Measurements from ENCODE around the gene BPIFA3. TPM values are rescaled to one million over a fixed set of nuclear protein-coding genes. Genes with fewer than 3 reads are reported as not detected.

BPIFA3 gene
- total RNA-seq, 1 experiment from 2014 or later: not detected

DNA sequence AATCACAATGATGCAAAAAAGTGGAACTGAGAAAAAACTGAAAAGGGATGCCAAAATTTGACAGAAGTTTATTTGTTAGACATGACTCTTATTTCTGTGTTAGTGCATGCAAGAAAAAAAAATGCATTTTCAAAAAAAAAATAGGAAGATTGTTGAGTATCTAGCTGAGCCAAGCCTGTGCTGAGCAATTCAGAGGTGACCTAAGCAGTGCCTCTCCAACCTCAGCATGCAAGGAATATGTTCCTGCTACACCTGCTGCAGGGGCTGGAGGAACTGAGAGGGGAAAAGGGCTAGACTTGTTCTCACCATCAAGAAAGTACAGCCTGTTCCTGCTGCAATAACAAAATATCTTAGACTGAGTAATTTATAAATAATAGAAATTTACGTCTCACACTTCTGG is 25.2 kb upstream of the BPIFA3 start:
- RAD21 ChIA-PET (ENCODE audit: low non-redundant PET in 1 of 2, low total read pairs in 2 of 2, uncharacterized antibody in 2 of 2, unreplicated experiment in 2 of 2): no interaction called here
- Histone ChIP-seq H3K9me3 (ENCODE audit: control insufficient read depth in 1 of 2, insufficient read depth in 1 of 2, low read depth in 1 of 2, low read length in 2 of 2) (no peaks in the 10 kb centered on the region), H3K4me1 (ENCODE audit: control insufficient read depth in 1 of 2, insufficient read depth in 2 of 2, low read length in 2 of 2) (no peaks in the 10 kb centered on the region), H3K4me2 (ENCODE audit: low read length) (no peak overlapping the region), H3K27ac (ENCODE audit: low read depth, low read length) (no peak overlapping the region), H2AFZ (ENCODE audit: low read depth, low read length, poor library complexity, severe bottlenecking) (no peak overlapping the region), H3K27me3 (ENCODE audit: insufficient read depth, low read length) (peaks cover 60% of the 10 kb centered on the region), H3K9ac (ENCODE audit: low read length) (no peak overlapping the region), H3K79me2 (ENCODE audit: insufficient read depth, low read length) (no peaks in the 10 kb centered on the region), H3K4me3 (replicated peaks in 1 of 2; ENCODE audit: low read depth in 1 of 2, low read length in 2 of 2) (no peak overlapping the region), H4K20me1 (ENCODE audit: insufficient read depth) (no peaks in the 10 kb centered on the region), H3K36me3 (ENCODE audit: control insufficient read depth in 1 of 2, insufficient read depth in 2 of 2, low read length in 2 of 2) (no peaks in the 10 kb centered on the region), H3K9me2 (ENCODE audit: insufficient read depth) (no peaks in the 10 kb centered on the region)
- TF ChIP-seq SP1 (IDR thresholded peaks at IDR 0.05; ENCODE audit: low read depth) (no peak), SRF (IDR thresholded peaks at IDR 0.05; ENCODE audit: low read depth) (no peak), EZH2 (IDR thresholded peaks at IDR 0.05) (no peak), YY1 (IDR thresholded peaks at IDR 0.05; ENCODE audit: extremely low read depth, insufficient replicate concordance, low read depth, low read length) (no peak), JUND (IDR thresholded peaks at IDR 0.05) (no peak), POLR2A (IDR thresholded peaks at IDR 0.05; ENCODE audit: borderline replicate concordance, extremely low read depth, insufficient read depth, insufficient read length) (no peak), CEBPB (IDR thresholded peaks at IDR 0.05; ENCODE audit: low read depth) (no peak), FOSL1 (IDR thresholded peaks at IDR 0.05; ENCODE audit: low read depth) (no peak)
- no TSS peak for BruUV-seq (replicated peaks)
- CTCF ChIA-PET: no interaction called here
- POLR2A ChIA-PET: no interaction called here
- no peak for ATAC-seq
- intact Hi-C loops (cut with micrococcal nuclease): no loop called here
- no peak for DNase-seq (ENCODE audit: low read depth, low spot score)

DNA sequence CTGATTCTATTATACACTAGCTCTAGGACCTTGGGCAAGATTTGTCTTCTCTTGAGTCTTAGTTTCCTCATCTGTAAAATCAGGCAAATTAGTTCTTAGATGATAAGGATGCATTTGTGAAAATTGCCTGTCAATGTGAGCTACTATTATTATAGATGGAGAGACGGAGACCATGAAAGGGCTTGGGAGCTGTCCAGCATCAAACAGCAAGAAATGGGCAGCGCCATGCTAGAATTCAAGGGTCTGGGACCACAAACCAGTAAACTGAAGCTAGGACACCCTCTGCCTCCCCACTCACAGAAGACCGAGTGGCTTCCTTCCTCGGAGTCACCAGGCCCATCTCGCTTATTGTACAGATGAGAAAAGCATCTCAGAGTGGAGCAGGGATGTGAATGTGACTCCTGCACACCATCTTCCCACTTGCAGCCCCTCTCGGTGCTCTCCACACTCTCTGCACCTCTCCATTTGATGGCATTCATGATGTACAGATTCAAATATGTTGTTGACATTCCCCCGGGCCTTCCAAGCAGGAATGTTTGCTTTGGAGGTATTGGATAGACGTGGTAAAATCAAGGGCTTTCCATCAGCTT is 24.1 kb upstream of the BPIFA3 start:
- no peaks in the 10 kb centered on the region for H3K36me3 ChIP-seq (ENCODE audit: control insufficient read depth in 1 of 2, insufficient read depth in 2 of 2, low read length in 2 of 2)
- no peak overlapping the region for H3K4me3 ChIP-seq (replicated peaks in 1 of 2; ENCODE audit: low read depth in 1 of 2, low read length in 2 of 2)
- DNase-seq (ENCODE audit: low read depth, low spot score) (no peak), ATAC-seq (no peak)
- H3K27ac ChIP-seq (ENCODE audit: low read depth, low read length): no peak overlapping the region
- no peaks in the 10 kb centered on the region for H3K4me1 ChIP-seq (ENCODE audit: control insufficient read depth in 1 of 2, insufficient read depth in 2 of 2, low read length in 2 of 2)
- POLR2A ChIA-PET: no interaction called here
- no TSS peak for BruUV-seq (replicated peaks)
- H3K9me2 ChIP-seq (ENCODE audit: insufficient read depth): no peaks in the 10 kb centered on the region
- no peaks in the 10 kb centered on the region for H3K9me3 ChIP-seq (ENCODE audit: control insufficient read depth in 1 of 2, insufficient read depth in 1 of 2, low read depth in 1 of 2, low read length in 2 of 2)
- H2AFZ ChIP-seq (ENCODE audit: low read depth, low read length, poor library complexity, severe bottlenecking): no peak overlapping the region
- CTCF ChIA-PET: no interaction called here
- no peak overlapping the region for H3K9ac ChIP-seq (ENCODE audit: low read length)
- H3K79me2 ChIP-seq (ENCODE audit: insufficient read depth, low read length): no peaks in the 10 kb centered on the region
- intact Hi-C loops (cut with micrococcal nuclease): no loop called here
- no peak overlapping the region for H3K4me2 ChIP-seq (ENCODE audit: low read length)
- peaks cover 69% of the 10 kb centered on the region for H3K27me3 ChIP-seq (ENCODE audit: insufficient read depth, low read length)
- RAD21 ChIA-PET (ENCODE audit: low non-redundant PET in 1 of 2, low total read pairs in 2 of 2, uncharacterized antibody in 2 of 2, unreplicated experiment in 2 of 2): no interaction called here
- no peaks in the 10 kb centered on the region for H4K20me1 ChIP-seq (ENCODE audit: insufficient read depth)
- TF ChIP-seq TCF7L2 (IDR thresholded peaks at IDR 0.05; ENCODE audit: borderline replicate concordance, extremely low read depth, insufficient read depth, insufficient read length) (peak; percentile 89), JUND (IDR thresholded peaks at IDR 0.05) (no peak), POLR2AphosphoS5 (IDR thresholded peaks at IDR 0.05; ENCODE audit: low read depth, low read length) (no peak), SIN3A (IDR thresholded peaks at IDR 0.05; ENCODE audit: low read depth) (no peak), POLR2A (IDR thresholded peaks at IDR 0.05; ENCODE audit: borderline replicate concordance, extremely low read depth, insufficient read depth, insufficient read length) (no peak), EZH2phosphoT487 (IDR thresholded peaks at IDR 0.05; ENCODE audit: borderline replicate concordance) (no peak)
- TF ChIP-seq, protein P1, sequence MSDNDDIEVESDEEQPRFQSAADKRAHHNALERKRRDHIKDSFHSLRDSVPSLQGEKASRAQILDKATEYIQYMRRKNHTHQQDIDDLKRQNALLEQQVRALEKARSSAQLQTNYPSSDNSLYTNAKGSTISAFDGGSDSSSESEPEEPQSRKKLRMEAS (IDR thresholded peaks at IDR 0.05): no peak
- TF ChIP-seq, protein P2, sequence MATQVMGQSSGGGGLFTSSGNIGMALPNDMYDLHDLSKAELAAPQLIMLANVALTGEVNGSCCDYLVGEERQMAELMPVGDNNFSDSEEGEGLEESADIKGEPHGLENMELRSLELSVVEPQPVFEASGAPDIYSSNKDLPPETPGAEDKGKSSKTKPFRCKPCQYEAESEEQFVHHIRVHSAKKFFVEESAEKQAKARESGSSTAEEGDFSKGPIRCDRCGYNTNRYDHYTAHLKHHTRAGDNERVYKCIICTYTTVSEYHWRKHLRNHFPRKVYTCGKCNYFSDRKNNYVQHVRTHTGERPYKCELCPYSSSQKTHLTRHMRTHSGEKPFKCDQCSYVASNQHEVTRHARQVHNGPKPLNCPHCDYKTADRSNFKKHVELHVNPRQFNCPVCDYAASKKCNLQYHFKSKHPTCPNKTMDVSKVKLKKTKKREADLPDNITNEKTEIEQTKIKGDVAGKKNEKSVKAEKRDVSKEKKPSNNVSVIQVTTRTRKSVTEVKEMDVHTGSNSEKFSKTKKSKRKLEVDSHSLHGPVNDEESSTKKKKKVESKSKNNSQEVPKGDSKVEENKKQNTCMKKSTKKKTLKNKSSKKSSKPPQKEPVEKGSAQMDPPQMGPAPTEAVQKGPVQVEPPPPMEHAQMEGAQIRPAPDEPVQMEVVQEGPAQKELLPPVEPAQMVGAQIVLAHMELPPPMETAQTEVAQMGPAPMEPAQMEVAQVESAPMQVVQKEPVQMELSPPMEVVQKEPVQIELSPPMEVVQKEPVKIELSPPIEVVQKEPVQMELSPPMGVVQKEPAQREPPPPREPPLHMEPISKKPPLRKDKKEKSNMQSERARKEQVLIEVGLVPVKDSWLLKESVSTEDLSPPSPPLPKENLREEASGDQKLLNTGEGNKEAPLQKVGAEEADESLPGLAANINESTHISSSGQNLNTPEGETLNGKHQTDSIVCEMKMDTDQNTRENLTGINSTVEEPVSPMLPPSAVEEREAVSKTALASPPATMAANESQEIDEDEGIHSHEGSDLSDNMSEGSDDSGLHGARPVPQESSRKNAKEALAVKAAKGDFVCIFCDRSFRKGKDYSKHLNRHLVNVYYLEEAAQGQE (IDR thresholded peaks at IDR 0.05; ENCODE audit: low read depth): peak; percentile 63
- TF ChIP-seq, protein P3, sequence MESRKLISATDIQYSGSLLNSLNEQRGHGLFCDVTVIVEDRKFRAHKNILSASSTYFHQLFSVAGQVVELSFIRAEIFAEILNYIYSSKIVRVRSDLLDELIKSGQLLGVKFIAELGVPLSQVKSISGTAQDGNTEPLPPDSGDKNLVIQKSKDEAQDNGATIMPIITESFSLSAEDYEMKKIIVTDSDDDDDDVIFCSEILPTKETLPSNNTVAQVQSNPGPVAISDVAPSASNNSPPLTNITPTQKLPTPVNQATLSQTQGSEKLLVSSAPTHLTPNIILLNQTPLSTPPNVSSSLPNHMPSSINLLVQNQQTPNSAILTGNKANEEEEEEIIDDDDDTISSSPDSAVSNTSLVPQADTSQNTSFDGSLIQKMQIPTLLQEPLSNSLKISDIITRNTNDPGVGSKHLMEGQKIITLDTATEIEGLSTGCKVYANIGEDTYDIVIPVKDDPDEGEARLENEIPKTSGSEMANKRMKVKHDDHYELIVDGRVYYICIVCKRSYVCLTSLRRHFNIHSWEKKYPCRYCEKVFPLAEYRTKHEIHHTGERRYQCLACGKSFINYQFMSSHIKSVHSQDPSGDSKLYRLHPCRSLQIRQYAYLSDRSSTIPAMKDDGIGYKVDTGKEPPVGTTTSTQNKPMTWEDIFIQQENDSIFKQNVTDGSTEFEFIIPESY (IDR thresholded peaks at IDR 0.05; ENCODE audit: extremely low read depth, insufficient replicate concordance, low read length): no peak

All from HCT116 (cell line).